Activated T-cell treated with anti-CD3 and anti-CD28 coated beads for 24 hours (primary cell): ENCODE results near the gene PCDH12.

Source experiments
- DNase-seq: peaks from one replicate; pipeline ENCODE4 v3.0.0-alpha.2; 2020; ENCODE audit warnings: low read depth

The PCDH12 gene

DNA sequence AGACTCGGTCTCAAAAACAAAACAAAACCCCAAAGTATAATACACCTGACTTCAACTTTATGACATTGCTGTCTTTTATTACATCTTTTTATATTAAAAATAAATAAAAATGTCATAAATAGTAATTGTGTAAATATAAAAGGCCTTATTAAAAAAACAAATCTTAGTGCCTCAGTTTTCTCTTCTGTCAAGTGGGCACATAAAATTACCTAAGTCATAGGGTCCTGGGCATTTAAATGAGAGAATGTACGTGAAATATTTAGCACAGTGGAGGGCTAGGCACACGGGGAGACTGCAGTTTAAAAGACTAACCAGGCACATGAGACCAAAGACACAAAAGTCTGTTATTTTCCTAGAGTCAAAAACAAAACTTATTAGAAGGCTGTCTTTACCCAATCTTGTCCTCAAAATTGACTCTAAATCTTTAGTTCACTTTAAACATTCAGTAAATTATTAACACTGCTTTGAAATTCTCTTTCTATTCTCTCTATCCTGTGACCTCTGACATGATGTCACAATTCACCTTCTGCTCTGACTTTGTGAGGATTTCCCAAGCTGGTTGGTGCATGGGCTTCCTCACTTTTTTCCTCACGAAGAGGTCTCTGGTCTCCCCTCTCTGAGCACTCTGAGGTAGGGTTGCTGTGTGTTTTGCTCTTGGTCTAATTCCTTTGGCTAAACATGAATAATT, 8.4 kb upstream of the PCDH12 start:
- DNase-seq, result no peak

DNA sequence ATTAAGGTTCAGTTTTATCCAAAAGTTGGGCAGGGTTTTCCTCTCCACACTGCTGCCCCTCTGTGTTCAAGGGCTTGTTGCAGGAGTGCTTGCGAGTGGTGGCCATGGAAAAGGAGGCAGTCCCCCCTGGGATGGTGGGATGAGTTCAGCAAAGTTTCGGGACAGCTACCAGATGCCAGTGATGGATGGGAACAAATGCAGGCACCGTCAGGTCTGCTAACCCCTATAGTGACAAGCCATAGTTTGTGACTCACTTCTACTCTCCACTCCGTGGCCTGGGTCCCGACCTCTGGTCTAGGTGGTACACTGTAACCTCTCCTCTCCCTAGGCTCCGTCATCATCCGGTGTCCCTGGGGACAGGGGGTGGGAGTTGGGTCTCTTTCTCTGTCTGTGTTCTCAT, 7.1 kb upstream of the PCDH12 start:
- DNase-seq, result no peak

DNA sequence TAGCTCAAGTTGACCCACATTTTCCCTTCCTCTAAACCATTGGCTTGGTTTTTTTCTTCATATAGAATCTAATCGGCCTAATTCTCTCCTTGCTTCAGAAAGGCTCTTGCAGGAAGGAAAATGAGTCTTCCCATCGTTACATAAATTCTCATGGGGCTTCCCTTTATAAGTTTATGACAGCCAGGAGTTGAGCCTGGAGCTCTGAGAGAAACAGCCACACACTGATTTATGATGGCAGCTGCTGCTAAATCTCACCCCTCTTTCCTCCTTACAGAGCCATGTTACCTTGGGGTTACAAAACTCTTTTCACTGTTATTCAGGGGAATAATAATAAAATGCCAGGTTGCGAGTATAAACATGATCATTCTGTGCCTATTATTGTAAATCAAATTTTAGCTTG, 5.7 kb upstream of the PCDH12 start:
- no peak for DNase-seq

DNA sequence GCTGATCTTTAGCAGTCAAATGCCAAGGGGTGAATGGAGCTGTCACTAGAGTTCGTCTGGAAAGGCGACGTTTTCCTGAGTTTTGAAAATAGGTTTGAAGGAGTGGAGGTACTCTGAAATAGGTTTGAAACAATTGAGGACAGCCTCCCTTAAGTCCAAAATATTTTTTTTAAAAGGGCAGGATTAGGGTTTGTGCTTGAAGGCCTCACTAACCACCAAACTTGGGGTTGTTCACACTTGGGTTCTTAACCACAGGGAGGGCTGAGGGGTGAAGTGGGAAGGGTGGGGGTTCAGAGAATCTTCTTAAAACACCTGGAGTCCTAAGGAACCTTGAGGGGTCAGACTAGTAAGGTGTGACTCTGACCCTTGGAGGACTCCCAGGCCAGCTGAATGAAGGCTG, 3.5 kb upstream of the PCDH12 start:
- no peak for DNase-seq

DNA sequence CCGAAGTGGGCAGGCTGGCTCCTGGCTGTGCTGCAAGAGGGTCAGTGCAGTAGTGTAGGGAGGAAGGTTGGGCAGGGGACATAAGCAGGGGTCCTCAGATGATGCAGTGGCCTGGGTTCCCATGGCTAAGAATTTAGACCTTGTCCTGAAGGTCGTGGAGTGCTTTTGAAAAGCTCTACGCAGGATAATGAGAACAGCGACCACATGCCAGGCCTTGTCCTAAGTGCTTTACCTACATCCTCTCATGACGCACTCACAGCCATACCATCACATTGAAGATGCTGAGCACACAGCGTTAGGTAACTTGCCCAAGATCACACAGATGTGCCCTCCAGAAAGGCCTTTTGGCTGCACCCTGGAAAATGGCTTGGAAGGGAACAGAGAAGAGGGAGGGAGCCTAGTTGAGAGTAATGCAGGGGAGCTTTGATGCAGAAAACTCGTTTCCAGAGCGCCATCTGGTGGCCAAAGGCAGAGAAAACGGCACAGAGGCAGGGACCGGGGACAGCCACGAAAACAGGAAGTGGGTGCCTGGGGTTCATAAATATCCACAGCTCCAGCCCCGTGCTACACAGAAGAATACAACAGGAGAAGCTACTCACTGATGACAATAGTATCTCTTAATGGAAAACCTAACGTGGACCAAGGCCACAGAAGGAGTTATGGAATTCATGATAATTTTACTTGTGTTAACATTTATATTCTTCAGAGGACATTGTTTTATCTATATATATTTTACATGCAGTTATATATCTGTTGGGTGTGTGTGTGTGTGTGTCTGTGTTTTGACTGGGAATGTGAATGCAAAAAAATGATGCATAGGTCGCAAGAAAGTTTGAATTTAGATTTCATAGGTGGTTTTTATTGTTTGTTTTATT, 2.7 kb upstream of the PCDH12 start:
- DNase-seq, result peak; percentile 87

DNA sequence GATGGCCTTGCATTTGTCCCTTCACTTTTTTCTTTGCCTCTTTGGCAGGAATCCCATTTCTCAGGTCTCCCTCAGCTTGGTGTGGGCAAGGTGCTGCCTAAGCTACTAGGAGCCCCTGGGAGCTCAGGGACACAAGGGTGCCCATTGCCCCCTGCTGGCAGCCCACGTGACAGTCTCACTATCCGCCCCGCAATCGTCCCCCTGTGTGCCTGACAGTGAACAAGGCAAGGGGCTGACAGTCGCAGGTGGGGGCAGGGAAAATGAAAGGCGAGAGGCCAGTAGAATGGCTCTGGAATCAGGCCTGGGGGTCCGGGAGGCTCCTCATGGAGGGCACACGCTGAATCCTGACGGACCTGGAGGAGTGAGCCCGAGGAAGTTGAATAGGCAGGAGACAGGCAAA, 2.0 kb upstream of the PCDH12 start:
- DNase-seq, result no peak

DNA sequence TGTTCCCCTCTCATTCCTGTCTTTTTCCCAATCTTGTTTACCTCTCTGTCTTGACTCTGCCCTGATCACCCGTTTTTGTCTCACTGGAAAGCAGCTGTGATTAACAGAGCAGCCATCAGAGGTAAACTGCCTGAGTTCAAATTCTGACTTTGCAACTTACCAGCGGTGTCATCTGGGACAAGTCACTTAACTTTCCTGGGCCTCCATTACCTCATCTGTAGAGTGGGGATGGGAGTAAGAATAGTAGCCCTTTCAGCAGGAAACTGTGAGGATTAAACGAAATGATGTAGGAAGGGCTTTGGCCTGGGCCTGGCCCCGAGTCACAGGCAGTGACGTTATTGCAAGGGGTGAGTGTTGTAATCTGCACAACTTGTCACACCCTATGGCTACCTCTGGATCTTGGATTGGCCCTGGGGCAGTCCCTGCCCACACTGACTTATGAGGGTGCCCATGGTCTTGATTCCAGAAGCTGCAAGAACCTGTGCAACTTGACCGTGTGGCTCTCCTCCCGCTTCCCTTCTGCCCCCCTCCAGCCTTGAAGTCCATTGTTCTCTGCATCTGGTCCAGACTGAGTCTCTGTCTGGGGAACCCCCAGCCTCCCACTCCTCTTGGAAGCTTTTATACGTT, 657 bp upstream of the PCDH12 start:
- no peak for DNase-seq

DNA sequence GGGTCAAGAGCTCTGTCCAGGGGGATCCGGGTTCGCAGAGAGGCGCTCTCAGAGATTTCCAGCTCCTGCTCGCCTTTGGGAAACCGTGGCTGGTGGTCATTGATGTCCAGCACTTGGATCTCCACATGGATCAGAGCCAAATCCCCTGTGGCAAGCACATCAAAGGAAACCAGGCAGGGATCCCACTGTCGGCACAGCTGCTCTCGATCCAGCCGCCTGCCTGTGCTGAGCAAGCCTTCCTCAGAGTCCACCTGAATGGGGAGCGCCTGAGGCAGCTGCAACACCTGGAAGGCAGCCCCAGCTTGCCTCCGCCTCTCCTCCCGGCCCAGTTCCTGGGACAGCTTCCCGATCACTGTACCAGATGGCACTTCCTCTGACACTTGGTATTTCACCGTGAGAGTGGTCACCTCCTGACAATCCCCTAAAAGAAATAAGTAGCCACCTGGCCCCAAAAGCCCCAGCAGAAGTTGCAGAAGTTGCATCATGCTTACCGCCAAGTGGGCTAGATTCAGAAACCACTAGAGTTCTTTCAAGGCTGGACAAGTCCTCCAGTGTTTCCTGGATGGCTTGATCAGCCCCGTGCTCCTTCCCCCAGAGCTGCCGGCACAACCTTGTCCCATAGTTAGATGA, 520 bp downstream of the PCDH12 start:
- no peak for DNase-seq

DNA sequence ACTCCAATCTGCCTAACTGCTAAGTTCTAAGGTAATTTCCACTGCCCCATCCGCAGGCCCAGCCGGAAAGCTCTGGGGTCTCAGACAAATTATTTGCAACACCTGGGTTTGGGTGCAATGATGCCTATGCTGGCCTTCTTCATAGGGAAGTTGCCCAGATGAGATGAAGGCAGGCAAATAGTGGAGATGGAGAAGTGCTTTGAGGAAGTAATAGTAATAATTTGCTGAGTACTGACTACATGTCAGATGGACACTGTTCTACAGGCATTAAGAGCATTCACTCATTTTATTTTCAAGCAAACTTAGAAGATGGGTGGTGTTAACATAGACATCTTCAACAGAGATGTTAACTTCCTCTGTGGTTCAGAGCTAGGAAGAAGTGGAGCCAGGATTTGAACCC, 3.8 kb downstream of the PCDH12 start:
- no peak for DNase-seq

DNA sequence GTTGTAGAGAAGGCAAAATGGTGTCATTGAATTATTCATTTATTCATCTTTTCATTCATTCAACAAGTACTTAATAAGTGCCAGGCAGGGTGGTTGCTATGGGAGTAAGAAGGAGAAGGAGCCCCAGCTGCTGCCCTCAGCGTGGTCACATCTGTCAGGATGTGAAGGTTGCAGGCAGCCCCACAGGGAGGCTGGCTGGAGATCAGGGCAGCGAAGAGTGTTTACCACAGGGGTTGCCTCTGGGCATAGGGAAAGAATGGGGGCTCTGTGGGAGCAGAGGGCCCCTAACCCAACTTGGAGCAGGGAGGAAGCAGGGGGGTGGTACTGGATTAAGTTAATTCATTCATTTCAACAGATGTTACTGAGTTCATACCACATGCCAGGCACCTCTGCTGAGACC, 6.0 kb downstream of the PCDH12 start:
- DNase-seq, result no peak

DNA sequence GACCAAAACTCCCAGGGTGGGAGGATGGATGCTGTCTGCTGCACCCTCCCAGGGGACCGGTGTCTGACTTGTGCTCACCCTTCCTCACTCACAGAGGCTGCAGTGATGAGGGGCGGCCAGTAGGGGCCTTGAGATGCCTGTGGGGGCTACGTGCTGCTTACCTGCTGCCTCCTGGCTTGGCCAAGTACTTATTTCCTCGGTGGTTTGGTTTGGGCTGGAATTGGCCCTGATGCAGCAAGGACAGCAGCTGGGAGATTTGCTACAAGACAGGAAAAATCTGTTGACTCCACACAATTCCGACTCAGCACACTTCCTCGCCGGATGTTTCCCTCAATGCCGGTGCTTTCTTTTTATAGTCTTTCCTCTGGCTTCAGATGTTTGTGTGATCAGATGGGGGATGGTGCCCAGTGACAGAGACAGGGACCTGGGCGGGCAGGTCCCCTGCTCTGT, 6.6 kb downstream of the PCDH12 start:
- no peak for DNase-seq

DNA sequence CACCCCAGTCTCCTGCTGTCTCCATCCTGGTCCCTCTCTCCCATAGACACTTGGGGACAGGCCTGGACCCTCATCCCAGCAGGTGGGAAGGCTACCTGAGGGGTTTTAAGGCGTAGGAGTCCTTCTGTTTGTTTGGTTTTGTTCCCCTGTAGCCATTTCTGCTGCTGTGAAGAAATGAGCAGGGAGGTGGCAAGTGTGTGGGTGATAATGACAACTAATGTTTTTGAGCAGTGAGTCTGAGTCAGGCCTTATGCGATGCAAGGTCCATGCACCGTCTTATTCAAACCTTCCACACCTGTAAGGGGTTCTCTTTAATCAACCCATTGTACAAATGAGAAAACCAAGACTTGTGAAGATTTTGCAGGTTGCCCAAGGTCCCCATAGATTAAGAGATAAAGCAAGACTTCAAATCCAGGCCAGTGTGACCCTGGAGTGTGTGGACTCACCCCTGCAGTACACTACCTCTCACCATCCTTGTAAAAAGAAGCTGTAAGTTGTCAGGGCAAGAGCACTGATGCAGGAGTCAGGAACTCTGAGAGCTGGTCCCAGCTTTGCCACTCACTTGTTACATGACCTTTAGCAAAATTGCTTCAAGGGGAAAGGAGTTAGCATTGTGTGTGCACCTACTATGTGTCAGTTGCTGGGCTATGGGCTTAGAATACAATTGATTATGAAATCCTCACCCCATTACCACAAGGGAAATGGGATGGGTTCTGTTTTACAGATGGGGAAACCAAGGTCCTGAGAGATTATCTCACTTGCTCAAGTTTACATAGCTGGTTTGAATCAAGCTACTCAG, 7.6 kb downstream of the PCDH12 start:
- no peak for DNase-seq

DNA sequence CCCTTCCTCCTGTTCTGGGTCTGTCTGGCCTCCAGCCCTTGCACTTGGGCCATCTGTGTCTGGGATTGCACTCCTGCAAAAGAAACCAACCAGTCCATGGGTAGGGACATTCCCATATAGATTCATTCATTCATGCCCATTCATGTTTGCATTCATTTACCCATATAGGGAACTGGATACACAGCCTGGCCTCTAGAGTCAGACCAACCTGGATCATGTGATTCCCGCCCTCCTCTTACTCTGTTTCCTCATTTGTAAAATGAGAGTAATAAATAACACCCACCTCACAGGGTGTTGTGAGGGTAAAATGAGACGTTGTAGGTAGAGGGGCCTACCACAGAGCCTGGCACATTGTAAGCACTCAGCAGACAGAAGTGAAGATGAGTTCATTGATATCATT, 8.5 kb downstream of the PCDH12 start:
- DNase-seq, result no peak

DNA sequence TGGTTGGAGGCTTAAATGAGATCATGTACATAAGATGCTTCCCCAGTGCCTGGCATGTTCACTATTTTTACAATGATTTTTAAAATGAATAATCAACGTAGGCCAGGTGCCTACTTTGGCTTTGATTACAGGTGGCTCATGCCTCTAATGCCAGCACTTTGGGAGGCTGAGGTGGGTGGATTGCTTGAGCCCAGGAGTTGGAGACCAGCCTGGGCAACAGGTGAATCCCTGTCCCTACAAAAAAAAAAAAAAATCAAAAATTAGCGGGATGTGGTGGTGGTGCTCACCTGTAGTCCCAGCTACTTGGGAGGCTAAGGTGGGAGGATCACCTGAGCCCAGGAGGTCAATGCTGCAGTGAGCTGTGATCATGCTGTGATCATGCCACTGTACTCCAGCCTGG, 9.2 kb downstream of the PCDH12 start:
- no peak for DNase-seq

DNA sequence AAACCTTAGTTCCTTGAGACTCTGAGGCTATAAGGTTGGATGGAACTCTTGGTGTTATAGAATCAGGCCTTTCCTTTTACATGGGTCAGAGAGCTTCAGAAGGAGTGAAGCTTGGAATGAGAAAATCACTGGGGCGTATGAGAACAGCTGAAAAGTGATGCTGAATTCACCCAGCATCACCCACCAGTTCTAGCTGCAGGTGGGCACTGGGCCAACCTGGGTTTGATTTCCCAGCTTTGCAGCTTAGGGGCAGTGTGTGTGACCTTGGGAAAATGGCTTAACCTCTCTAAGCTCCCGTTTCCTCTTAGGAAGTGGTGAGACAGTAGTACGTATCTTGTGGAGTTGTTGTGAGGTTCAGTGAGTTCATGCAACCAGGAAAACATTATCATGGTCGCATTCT, 10.7 kb downstream of the PCDH12 start:
- no peak for DNase-seq

DNA sequence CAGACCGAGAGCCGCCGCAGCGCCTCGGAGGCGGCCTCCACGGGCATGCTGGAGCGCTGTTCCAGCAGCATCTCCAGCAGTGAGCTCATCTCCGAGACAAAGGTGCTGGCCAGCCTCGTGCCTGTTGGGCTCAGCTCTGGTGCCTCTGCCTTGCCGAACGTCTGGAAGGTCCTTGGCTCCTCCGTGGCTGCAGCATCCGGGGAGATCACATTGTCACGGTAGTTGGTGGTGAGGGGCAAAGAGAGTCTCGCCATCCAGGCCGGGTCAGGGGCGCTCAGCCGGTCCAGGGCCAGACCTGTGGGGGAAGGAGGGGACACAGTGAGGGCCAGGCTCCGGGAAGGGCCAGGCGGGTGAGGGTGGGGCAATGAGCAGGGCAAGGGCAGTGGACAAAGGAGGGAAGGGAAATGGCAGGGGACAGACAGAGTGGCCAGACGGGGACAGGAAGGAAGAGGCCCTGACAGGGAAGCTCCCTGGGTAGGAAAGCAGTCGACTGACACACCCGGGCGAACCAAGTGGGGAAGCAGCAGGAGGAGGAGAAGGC, 12.4 kb downstream of the PCDH12 start:
- no peak for DNase-seq

DNA sequence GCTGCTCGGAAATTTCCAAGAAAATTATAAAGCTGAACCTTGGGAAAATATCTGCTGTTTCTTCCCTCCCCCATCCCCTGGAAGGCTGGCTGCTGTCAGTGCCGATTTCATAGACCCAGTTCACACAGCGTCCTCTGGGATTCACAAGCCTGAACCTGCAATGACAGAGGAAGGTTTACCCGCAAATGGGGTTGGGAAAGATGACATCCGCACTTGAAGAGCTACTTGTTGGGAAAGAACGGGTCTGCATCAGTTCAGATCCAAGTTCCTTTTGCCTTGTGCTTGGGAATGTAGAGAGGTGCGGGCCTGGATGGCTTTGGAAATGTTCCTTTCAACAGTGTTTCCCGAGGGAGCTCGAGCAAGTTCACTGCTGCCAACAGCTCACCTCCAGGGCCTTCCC, 13.9 kb downstream of the PCDH12 start:
- DNase-seq, result no peak

DNA sequence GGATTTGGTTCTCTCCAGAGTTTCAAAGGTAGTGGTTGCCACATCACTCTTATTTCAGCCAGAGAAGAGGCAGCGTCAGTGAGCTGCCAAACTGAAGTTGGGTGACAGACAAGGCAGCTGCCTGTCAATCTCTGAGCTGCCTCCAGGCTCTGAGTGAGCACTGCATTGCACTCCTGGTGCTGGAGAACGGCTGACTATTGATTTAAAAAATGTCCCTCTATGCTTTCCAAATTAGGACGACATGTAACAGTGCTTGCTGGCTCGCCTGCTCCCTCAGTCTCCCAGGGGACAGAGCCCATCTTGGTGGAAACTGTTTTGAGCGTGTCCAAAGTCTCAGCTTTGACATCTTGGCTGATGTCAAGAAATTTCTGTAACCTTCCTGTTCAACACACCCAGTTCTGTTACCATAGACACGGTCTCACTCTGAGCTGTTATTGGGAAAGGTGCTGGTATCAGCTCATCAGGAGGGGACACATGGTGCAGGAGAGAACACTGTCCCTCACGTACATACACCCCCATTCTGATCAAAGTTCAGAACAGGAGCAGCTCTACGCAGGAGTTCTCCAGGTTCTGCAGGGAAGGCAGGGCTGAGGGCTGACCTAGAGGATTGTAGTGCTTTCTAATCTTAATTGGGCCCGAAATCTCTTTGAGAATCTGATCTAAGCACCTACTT, 15.7 kb downstream of the PCDH12 start:
- DNase-seq, result no peak

DNA sequence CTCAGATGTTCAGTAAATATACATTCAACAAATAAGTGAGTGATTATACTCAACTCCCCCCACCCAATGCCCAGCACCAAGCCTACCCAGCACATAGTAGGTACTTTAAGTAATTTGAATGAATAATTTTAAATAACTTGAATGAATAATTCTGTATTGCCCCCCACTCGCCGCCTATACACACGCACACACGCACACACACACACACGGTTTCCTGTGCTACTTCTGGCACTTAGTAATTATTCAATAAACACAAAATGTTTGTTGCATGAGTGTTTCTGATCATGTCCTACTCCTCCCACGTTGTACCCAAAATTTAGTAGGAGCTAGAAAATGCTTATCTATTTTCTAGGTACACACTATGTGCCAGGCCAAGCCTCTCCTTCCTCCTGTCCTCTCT, 16.2 kb downstream of the PCDH12 start:
- DNase-seq, result no peak

DNA sequence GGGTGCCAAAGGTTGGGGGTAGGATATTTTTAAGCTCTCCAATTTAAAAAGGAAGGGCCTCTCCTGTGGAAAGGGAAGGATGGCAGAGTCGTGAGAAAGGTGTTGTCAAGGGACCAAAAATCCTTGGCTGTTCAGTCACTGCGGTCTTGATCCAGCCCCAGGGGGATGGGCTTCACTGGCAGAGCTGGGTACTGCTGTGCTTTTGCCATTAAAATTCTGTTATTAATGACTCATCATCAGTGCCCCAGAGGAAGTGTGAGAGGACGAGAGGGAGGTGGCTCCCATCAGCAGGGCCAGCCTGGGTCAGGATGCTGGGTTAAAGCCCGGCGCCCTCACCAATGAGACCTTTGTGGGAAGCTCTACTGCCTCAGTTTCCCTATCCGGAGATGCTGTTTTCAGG, 16.7 kb downstream of the PCDH12 start:
- no peak for DNase-seq

DNA sequence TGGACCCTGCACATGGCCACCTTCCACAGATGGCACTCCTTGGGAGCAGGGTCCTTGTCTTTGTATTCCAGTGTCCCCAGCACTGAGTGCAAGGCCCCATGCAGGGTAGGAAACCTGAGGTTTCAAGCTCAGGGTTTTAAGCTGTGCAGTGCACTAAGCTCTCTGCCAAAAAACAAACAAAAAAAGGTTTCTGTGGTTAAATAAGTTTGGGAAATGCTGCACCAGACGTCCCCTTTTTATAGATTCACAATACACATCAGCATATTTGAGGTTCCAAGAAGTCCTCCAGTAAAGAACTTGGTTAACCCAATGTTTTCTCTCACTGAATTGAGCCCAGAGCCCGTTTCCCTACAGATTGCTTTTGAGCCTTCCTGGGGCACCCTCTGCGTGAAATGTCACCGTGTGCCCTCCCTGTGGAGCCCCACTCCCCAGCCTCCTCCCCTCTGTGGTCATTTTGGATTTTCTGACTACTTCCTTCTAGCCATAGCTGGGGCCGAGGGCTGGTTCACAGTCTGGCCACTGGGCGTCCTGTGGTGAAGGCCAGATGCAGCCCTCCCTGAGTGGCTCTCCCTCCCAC, 17.2 kb downstream of the PCDH12 start:
- no peak for DNase-seq
